Ishikawa (cell line): Measurements from ENCODE around the gene TMEM108.

Experiments
- EP300 ChIP-seq: IDR thresholded peaks from 2 replicates; pipeline ENCODE4 v1.6.1; 2012; ENCODE audit warnings: borderline replicate concordance
- TAF1 ChIP-seq: IDR thresholded peaks from 2 replicates; pipeline ENCODE4 v1.6.1; 2012; ENCODE audit warnings: low read depth, mild to moderate bottlenecking
- TCF12 ChIP-seq: IDR thresholded peaks from 2 replicates; pipeline ENCODE4 v1.6.1; 2012; ENCODE audit warnings: low read depth
- TEAD4 ChIP-seq: IDR thresholded peaks from 2 replicates; pipeline ENCODE4 v1.6.1; 2012
- TF ChIP-seq, protein P1 (sequence below): IDR thresholded peaks from 2 replicates; pipeline ENCODE4 v1.6.1; 2012; ENCODE audit warnings: low read depth, mild to moderate bottlenecking

- TF ChIP-seq TAF1 (no peak), EP300 (no peak), TCF12 (no peak), TEAD4 (no peak)
- TF ChIP-seq, protein P1, sequence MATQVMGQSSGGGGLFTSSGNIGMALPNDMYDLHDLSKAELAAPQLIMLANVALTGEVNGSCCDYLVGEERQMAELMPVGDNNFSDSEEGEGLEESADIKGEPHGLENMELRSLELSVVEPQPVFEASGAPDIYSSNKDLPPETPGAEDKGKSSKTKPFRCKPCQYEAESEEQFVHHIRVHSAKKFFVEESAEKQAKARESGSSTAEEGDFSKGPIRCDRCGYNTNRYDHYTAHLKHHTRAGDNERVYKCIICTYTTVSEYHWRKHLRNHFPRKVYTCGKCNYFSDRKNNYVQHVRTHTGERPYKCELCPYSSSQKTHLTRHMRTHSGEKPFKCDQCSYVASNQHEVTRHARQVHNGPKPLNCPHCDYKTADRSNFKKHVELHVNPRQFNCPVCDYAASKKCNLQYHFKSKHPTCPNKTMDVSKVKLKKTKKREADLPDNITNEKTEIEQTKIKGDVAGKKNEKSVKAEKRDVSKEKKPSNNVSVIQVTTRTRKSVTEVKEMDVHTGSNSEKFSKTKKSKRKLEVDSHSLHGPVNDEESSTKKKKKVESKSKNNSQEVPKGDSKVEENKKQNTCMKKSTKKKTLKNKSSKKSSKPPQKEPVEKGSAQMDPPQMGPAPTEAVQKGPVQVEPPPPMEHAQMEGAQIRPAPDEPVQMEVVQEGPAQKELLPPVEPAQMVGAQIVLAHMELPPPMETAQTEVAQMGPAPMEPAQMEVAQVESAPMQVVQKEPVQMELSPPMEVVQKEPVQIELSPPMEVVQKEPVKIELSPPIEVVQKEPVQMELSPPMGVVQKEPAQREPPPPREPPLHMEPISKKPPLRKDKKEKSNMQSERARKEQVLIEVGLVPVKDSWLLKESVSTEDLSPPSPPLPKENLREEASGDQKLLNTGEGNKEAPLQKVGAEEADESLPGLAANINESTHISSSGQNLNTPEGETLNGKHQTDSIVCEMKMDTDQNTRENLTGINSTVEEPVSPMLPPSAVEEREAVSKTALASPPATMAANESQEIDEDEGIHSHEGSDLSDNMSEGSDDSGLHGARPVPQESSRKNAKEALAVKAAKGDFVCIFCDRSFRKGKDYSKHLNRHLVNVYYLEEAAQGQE, result no peak
Observed at GRCh38 chr3:133329626-133330025, 291.4 kb downstream of the TMEM108 start.
